HG02840 (cell line): Measurements from ENCODE around the gene FOLH1.
"Not testable (repeated sequence)": the region's sequence is repeated elsewhere in the genome, so short reads cannot be mapped to it uniquely, and the experiment has no call there.

ENCODE experiments used
- ATAC-seq: cut with Tn5 transposase; IDR thresholded peaks from one replicate; pipeline ENCODE4 v1.9.1; 2021; ENCODE audit warnings: mild to moderate bottlenecking, moderate library complexity, moderate number of reproducible peaks; ENCODE audit not compliant: unreplicated experiment, low FRiP score

Gene FOLH1

GRCh38 chr11:49208006-49208721, at the start of gene FOLH1:
TSS of gene FOLH1 (minus strand) at chr11:49208602. CDS start at chr11:49208409, 193 bp downstream.
- no peak for ATAC-seq

- ATAC-seq, result not testable (repeated sequence)
Measured at GRCh38 chr11:49255148-49255547, 46.7 kb upstream of the FOLH1 start.

GRCh38 chr11:49251212-49251611, 42.8 kb upstream of the FOLH1 start:
- ATAC-seq, result not testable (repeated sequence)

GRCh38 chr11:49250398-49251115, 42.2 kb upstream of the FOLH1 start:
- not testable (repeated sequence) for ATAC-seq

GRCh38 chr11:49249363-49249762, 41.0 kb upstream of the FOLH1 start:
- ATAC-seq, result not testable (repeated sequence)

- not testable (repeated sequence) for ATAC-seq
Measured at GRCh38 chr11:49233685-49234084, 25.3 kb upstream of the FOLH1 start.

- not testable (repeated sequence) for ATAC-seq
Measured at GRCh38 chr11:49233019-49233418, 24.6 kb upstream of the FOLH1 start.

- ATAC-seq, result not testable (repeated sequence)
Measured at GRCh38 chr11:49231725-49232124, 23.3 kb upstream of the FOLH1 start.

- ATAC-seq, result not testable (repeated sequence)
Measured at GRCh38 chr11:49230534-49230933, 22.1 kb upstream of the FOLH1 start.

- ATAC-seq, result not testable (repeated sequence)
Measured at GRCh38 chr11:49230001-49230400, 21.6 kb upstream of the FOLH1 start.

GRCh38 chr11:49229136-49229535, 20.7 kb upstream of the FOLH1 start:
- not testable (repeated sequence) for ATAC-seq

- ATAC-seq, result not testable (repeated sequence)
Measured at GRCh38 chr11:49225255-49225785, 16.9 kb upstream of the FOLH1 start.

GRCh38 chr11:49221112-49221511, 12.7 kb upstream of the FOLH1 start:
- ATAC-seq, result no peak

GRCh38 chr11:49213026-49213560, 4.7 kb upstream of the FOLH1 start:
- no peak for ATAC-seq

GRCh38 chr11:49206999-49207398, 1.4 kb downstream of the FOLH1 start:
- ATAC-seq, result not testable (repeated sequence)

- no peak for ATAC-seq
Measured at GRCh38 chr11:49202287-49202976, 6.0 kb downstream of the FOLH1 start.

- ATAC-seq, result not testable (repeated sequence)
Measured at GRCh38 chr11:49196775-49197174, 11.6 kb downstream of the FOLH1 start.

GRCh38 chr11:49196002-49196401, 12.4 kb downstream of the FOLH1 start:
- not testable (repeated sequence) for ATAC-seq

GRCh38 chr11:49190287-49190686, 18.1 kb downstream of the FOLH1 start:
- ATAC-seq, result not testable (repeated sequence)

- not testable (repeated sequence) for ATAC-seq
Measured at GRCh38 chr11:49186225-49186624, 22.2 kb downstream of the FOLH1 start.
